GM18909 (cell line): Measurements from ENCODE around the gene ZBTB16.

ENCODE experiments used
- ATAC-seq: cut with Tn5 transposase; IDR thresholded peaks from one replicate; pipeline ENCODE4 v1.9.1; 2021; ENCODE audit warnings: mild to moderate bottlenecking; ENCODE audit not compliant: unreplicated experiment, poor library complexity

Gene ZBTB16

DNA sequence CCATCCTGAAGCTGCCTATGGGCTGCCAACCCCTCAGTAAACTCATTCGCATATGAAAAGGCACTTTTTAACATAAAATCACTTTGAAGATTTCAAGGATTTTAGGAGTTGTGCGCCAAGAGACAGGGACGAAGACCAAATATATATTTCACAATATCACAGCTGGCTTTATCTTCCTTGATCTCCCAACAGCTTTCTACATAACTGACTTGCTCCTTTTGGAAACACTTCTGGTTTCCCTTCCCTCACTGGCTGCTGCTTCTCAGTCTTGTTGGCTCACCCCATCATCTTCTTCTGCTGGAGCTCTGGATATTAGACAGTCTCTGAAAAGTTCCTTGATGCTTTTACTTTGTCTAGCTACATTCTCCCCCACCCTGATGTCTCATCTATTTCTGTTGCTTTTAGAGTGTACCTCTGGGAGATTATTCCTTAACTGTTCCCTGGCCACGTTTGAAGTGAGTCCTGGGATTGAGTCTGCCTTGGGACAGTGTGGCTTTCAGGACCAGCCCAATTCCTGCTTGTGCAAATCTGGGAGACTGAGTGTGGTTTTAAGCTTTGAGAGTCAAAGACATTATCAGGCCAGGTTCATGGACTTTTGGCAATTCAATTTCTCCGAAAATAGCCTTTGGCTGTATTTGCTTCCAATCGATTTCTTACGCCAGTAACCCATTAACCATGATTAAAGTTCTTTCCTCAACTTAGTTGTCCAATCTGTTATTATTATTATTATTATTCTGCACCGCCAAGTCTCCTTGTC is 205.8 kb downstream of the ZBTB16 start:
- no peak for ATAC-seq

DNA sequence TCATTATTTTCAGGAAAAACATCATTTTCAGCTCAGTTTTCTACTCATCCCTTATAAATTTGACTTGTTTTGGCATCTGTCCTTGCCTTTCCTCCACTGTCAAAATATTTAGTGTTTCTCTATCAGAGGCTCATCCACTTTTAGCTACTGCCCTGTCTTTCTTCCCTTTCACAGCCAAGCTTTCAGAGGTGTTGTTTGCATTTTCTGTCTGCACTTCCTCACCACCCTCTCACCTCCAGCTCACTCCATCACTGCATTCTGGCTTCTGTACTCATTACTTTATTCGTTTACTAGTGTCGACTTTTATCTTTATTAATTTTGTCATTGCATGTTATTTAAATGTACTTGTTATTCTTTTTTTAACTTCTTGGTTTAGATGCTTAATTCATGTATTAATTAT is 210.0 kb downstream of the ZBTB16 start:
- no peak for ATAC-seq

DNA sequence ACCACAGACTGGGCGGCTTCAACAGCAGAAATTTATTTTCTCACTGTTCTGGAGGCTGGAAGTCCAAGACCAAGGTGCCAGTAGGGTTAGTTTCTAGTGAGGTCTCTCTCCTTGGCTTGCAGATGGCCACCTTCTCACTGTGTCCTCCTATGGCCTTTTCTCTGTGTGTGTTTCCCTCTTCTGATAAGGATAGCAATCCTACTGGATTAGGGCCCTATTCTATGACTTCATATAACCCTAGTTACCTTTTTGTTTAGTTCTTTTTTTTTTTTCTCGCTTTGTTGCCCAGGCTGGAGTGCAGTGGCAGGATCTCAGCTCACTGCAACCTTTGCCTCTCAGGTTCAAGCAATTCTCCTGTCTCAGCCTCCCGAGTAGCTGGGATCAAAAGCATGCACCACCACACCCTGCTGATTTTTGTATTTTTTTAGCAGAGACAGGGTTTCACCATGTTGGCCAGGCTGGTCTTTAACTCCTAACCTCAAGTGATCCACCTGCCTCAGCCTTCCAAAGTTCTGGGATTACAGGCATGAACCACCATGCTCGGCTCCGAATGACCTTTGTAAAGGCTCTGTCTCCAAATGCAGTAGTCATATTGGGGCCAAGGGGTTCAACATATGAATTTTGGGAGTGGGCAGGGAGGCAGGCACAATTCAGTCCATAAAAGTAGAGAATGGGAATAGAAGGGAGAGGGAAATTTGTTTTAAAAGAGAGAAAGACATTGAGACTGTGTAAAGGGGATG is 211.2 kb downstream of the ZBTB16 start:
- no peak for ATAC-seq

DNA sequence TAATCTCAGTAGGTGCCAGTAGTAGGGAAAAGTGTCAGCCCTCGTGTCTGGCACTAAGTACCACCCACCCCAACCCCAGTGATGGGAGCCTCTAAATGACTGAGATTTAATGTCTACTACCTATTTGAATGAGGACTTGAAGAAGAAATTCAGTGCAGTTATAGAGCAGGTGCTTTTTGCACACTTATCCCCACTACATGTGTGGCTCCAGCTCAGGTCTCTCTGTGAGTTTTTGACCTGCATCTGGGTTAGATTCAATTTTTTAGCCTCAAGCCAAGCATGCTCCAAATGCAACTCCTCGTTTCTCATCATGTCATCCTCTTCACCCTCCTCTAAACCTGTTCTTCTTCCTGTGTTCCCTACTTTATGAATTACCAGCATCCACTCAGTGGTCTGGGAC is 211.8 kb downstream of the ZBTB16 start:
- no peak for ATAC-seq

DNA sequence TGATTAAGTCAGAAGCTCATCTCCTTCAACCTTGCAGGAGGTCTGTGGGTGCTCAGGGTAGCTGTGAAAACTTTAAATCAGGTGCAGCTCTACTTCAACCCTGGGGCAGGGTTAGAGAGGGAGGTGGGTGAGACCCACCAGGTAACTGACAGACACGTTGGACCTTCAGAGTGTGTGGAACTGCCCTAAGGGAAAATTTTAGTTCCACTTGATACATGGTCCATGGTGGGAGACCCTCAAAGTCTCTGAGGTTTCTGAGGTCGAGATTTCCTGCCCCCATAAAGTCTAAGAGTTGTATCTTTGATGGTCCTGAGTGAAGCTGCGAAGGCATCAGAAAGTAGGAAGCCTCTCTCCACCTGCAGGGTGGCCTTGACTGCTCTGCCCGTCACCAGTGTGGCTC is 212.8 kb downstream of the ZBTB16 start:
- ATAC-seq, result no peak

DNA sequence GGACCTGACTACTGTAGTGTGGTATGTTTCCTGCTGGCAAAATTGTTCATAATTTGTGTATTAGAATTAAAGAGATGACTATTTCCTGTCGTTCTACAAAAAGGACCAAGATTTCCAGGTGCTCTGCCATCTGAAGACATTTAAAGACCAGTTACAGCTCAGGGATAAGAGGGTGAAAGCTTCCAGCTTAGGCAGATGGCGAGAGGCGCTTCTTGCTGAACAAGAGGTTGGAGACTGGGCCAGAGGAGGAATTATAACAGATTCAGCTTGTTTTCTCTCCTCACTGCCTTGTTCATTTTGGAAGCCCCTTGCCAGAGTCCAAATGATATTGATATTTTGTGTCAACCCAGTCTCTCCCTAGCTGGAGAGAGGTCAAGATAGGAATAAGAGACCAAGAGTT is 213.6 kb downstream of the ZBTB16 start:
- ATAC-seq, result no peak

DNA sequence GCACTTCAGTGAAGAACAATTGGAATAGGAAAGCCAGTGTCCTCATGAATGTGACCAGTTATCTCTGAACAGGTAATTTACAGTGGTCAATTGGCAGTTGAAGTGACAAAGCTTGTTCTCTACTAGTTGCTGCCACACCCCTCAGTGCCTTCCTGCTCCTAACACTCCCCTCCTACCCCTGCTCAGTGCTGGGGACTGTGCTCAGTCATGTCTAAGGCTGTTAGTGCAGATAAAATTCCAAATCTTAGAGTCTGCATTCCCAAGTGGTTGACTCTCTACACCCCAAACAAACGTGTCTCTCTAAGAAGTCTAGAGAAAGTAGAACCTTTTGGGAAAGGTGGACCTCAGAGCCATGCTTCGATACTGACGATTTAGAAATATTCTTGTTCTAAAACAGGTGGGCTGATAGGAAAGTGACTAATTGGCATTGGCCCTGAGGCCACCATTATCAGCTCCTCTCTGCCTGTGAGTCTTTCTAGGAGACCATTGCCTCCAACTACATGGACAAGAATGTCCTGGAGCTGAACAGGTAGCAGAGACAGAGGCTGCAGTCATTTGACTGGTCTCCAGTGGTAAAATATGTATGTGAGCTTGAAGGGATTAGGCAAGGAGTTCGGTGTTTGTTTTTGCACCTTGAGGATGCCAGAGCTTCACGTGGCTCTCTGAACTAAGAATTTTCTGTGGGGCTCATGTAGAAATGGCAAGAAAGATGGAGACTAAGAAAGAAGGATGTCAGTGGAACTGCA is 214.6 kb downstream of the ZBTB16 start:
- ATAC-seq, result no peak

DNA sequence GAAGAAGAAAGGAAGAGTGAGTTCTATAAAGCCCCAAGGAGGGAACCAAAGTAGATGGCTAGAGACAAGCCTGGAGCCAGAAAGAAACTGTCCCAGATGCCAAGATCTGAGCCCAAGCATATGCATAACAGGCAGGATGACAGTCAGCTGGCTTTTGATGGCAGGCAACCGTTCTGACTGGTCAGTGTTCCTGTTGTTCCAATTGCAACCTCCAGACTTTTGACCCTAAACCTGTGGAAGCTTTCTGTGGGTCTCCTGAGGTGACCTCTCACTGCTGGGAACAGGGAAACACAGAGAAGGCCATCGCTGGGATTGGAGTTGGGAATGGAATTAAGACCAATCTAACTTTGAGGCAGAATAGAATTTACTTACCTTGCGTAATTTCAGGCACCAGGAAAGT is 215.1 kb downstream of the ZBTB16 start:
- no peak for ATAC-seq

DNA sequence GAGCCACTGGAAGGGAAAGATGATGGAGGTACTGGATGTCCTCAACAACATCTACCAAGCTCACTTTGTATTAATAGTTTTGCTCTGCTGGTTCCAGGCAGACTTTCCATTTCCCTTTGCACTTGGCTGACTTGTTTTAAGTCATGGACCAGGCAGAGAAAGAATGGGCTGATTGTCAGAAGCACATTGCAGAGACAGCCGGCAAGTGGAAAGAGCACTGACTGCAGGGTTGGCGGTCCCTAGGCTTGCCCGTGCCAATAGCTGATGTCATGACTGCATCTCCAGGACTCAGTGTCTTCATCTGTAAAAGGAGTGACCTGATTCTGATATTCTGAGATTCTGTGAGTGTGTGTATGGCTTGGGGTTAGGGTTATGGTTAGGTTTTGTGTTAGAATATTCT is 215.8 kb downstream of the ZBTB16 start:
- ATAC-seq, result no peak

DNA sequence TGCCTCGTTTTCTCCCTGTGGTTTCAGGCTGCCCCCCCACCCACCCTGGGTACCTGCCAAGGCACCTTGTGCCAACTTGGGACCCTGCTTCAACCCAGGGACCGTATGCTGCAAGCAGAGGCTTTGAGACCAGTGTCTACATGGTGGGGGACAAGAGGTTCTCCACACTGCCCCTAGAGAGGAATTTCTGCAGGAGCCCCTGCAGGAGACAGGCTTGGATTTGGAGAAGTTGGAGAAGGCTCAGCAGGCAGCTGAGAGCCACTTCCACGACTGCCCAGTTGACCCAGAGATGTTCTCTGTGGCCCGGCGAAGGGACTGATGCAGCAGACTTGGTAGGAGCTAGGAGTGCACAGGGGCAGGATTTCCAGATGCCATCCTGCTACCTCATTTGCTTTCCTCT is 216.6 kb downstream of the ZBTB16 start:
- no peak for ATAC-seq

DNA sequence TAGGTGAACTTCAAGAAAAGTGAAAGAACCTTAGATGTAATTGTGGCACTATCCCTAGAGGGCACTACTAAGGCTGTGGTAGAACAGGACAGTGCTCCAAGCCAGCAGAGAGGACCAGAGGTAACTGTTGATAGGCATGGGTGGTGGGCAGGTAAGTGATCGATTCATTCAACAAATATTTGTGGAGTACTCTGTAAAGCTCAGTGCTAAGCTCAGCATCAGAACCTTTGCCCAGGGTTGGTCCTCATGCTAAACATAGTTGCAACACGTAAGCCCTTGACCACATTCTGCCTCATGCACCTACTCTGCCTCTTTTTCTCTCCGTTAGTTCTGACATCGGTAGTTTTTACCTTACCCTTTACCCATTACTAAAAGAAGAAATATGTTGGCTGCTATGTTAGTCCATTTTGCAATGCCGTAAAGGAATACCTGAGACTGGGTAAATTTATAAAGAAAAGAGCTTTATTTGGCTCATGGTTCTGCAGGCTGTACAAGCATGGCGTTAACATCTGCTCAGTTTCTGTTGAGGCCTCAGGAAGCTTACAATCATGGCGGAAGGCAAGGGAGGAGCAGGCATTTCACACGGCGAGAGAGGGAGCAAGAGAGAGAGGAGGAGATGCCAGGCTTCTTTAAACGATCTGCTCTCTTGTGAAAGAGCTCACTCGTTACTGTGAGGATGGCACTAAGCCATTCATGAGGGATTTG is 218.3 kb downstream of the ZBTB16 start:
- no peak for ATAC-seq

DNA sequence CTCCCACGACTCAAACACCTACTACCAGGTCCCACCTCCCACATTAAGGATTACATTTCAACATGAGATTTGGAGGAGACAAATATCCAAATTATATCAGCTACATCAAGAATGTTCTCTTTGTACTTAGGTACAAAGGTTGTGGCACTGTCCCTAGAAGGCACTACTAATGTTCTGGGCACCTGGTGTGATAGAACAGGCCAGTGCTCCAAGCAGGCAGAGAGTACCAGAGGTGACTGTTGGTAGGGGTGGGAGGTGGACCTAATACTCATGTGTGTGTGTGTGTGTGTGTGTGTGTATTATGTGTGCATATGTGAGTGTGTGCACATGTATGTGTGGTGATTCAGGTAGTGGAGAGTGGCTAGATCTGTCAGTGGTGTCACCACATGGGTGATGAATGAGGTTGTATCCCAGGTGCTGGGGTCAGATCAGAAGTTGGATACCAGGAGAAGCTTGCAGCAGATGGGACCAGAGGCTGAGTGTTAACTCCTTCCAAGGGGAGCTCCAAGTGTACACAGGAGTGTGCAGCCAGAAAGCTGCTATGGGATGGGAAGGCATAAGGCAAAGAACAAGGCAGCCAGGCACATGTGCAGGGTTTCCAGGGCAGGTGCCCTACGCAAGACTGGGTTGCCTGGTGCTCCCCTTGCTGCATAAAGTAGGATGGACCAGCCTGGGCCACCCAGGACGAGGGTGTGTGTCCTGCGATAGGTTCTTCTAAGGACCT is 219.0 kb downstream of the ZBTB16 start:
- ATAC-seq, result no peak

DNA sequence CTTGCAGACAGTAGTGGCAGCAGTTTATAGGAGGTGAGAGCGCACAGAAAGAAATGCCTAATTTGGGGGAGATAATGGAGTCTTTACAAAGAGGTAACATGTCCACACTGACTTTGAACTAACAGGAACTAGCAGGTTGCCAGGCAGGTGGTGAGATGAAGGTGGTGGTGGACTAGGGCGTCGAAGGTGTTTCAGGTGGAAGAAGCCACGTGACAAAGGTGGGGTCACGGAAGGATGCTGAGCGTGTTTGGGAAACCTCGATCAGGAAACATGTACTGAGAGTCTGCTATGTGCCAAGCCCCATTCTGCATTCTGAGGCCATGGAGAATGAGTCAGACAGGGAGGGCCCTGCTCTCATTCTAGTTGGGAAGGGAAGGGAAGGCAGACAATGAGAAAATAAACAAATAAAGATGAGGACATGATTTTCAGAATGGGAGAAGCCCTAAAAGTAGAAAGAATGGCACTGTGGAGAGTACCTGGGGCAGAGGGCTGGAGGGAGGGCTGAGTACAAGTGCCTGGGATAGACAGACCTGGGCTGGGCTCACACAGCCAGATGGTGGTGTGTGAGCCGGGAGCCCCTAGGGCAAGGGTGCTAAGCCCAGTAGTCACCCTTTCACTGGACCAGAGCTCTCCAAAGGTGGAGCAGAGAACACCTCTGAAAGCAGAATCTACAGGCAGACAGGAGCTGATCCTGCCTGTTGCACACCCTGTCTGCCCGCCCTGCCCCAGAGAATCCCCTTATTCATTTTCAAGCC is 220.5 kb downstream of the ZBTB16 start:
- no peak for ATAC-seq

DNA sequence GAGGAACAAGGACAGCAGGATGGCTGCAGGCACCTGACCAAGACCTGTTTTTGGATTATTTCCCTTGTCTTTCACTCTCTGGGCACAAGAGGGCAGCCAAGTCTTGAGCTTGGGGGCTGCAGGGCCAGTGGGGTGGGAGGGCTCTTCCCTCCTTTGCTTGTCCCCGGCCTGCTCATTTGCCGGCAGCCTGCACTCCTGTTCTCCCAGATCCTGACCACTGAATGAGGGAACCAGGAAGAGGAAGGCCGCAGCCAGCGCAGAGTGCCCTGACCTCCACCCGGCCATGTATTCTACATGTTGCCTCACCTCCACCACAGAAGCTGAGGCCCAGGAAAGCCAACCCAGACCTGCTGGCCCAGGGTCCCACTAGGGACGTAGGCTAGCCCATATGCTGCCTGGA is 221.2 kb downstream of the ZBTB16 start:
- ATAC-seq, result no peak

DNA sequence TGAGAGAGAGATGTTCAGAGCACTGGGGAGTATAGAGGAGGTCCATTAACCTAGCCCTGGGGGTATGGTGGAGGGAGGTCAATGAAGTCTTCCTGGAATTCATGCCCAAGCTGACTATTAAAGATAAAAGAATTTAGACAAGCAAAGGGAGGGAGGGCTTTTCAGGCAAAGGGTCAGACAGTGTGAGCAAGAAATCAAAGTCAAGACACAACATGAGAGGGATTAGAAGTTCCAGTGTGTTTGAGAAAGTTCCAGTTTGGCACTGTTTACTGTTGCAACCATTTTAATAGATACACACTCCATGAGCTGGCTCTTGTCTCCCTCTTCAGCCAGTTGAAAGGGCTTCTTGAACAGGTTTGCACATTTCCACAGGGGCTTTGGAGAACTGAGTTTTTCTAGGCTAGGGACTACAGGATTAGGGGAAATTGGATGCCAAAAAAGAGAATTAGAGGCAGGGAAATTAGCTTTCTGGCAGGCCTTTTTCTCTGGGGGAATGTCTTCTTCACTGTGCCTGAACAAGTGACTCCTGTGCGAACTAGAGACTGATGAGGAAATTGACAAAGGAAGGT is 222.0 kb downstream of the ZBTB16 start:
- ATAC-seq, result no peak

DNA sequence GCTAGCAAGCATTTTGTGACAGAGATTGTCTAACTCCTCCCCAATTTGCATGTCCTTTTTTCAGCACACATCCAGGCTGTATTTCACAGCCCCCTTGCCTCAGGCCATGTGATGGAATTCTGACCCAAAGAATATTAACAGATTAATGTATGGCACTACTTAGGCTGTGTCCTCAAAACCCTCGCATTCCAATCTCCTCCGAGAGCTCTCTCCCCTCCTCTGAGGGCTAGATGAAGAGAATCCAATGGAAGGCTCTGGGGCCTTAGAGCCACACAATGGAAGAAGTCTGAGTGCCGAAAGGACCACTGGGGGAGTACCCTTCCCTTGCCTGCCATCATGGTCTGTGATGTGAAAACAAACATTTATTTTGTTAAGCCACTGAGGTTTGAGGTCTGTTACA is 223.0 kb downstream of the ZBTB16 start:
- ATAC-seq, result no peak

DNA sequence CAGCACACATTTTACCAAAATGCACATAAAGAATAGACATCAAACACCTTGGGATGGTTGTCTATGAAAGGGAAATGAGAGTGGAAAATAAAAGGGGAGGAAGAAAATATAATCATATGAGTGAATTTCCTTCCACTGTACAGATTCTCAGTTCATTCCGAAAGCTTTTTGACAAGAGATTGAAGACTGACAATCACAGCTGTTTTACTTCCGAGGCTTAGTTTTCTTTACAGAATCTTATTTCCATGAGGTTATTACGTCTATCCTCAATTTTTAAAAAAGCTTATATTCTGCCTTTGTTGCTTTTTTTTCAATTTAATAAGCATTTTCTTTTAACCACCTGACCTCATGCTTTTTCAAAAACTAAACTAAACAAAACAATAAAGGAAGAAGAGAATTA is 223.9 kb downstream of the ZBTB16 start:
- ATAC-seq, result no peak

DNA sequence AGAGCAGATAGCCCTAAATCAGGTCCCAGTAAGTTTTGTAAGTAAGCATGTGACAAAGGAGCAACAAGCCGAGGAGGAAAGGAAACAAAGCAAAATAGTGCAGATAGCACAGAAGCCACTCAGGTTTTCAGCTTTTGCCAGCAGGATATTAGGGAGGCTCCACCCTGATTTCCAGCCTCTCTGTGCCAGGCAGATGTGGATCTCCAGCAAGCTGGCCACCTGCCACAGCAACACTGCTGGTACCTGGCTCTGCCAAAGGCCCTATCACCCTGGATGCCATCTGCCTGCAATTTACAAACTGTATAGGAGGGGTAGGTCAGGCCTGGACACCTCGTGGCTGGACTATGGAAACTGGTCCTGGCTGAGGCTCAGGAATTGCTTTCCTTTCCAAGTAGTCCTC is 224.5 kb downstream of the ZBTB16 start:
- ATAC-seq, result no peak

DNA sequence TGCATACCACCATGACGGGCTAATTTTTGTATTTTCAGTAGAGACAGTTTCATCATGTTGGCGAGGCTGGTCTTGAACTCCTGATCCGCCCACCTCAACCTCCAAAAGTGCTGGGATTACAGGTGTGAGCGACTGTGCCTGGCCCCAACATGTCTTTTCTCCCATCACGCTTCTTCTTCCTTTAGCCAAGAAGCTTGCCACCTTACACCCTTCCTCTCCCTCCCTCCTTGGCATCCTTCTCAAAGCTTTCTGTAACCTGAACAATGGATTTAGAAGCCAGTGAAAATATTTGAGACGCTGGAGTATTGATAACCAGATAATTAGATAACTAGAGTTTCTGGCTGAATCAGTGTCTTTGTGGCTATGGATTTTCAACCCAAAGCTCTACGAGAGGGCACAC is 225.4 kb downstream of the ZBTB16 start:
- no peak for ATAC-seq
